Spinal cord (tissue), 10 donors: ENCODE measurements around the gene ZNF414. TPM values are rescaled to one million over a fixed set of nuclear protein-coding genes. Genes with fewer than 3 reads are reported as not detected.
A peak's percentile ranks its signal among the peaks of the same experiment; 100 is the strongest.
"Not testable (repeated sequence)": the region's sequence is repeated elsewhere in the genome, so short reads cannot be mapped to it uniquely, and the experiment has no call there.

Experiments
- DNase-seq, 6 donors: peaks; one replicate each; pipeline versions ENCODE4 v3.0.0 to v3.0.0-alpha.2; 2013 to 2015; ENCODE audit warnings: low spot score in 6 of 6, low read depth in 4 of 6
- H3K27ac ChIP-seq: one replicate; pipeline ENCODE4 v1.5.1; 2013; ENCODE audit warnings: low read depth, low read length, control low read depth
- H3K27me3 ChIP-seq: one replicate; pipeline ENCODE4 v1.6.1; 2013; ENCODE audit warnings: low read length; ENCODE audit not compliant: control insufficient read depth, insufficient read depth
- H3K36me3 ChIP-seq: one replicate; pipeline ENCODE4 v1.6.1; 2013; ENCODE audit warnings: low read length; ENCODE audit not compliant: control insufficient read depth, insufficient read depth
- H3K4me1 ChIP-seq: one replicate; pipeline ENCODE4 v1.6.1; 2013; ENCODE audit warnings: low read length; ENCODE audit not compliant: control insufficient read depth, insufficient read depth
- H3K4me3 ChIP-seq: one replicate; pipeline ENCODE4 v1.5.1; 2013; ENCODE audit warnings: low read depth, low read length, control low read depth
- H3K9me3 ChIP-seq: one replicate; pipeline ENCODE4 v1.6.1; 2013; ENCODE audit warnings: low read length; ENCODE audit not compliant: control insufficient read depth, insufficient read depth
- WGBS: methylation state at CpG from one replicate; pipeline ENCODE4 v1.1.5; 2013; ENCODE audit warnings: missing lambda C conversion rate; ENCODE audit not compliant: insufficient coverage; 5-methylcytosine and 5-hydroxymethylcytosine counted together
- long read RNA-seq, 4 donors: transcript quantifications; one replicate each; lab custom pipeline, GENCODE V29; 2026
- polyA plus RNA-seq, 2 donors: library from polyadenylated mRNA; unstranded; fragments of 120-200 nt; gene quantifications; one replicate each; pipeline ENCODE4 v1.2.1, GENCODE V29; 2013; ENCODE audit not compliant: insufficient read length in 2 of 2
- total RNA-seq, 2 donors: library from RNA; depleted of rRNA in 1 of 2; stranded (reverse); fragments of 120-200 nt in 1 of 2; fragments of >200 nt in 1 of 2; gene quantifications; one replicate each; pipeline versions ENCODE4 v1.2.3 to v1.2.4, GENCODE V29; 2013 to 2014
- donor health status: healthy.

ZNF414 gene, protein sequence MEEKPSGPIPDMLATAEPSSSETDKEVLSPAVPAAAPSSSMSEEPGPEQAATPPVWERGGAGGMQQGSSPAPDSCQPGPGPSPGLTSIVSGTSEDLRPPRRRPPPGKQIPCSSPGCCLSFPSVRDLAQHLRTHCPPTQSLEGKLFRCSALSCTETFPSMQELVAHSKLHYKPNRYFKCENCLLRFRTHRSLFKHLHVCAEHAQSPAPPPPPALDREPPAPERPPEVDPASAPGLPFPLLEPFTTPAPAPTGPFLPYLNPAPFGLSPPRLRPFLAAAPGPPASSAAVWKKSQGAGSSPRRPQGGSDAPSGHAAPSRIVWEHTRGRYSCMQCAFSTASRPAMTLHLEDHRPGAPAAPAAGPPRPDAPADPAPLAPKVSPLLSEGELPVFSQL
- total RNA-seq (1 to 10 TPM; 5.4 to 5.6 TPM), polyA plus RNA-seq (10 to 100 TPM; 36.7 to 51.0 TPM)
- long read RNA-seq, donor 1, partial matches to known transcripts = 0 of 11 reads
- long read RNA-seq, donor 1, other reads (novel, unspliced or antisense) = 0 of 11 reads
- long read RNA-seq, donor 2, partial matches to known transcripts = 6 of 9 reads
- long read RNA-seq, donor 2, other reads (novel, unspliced or antisense) = 0 of 9 reads
- long read RNA-seq, donor 3, partial matches to known transcripts = 0 of 2 reads
- long read RNA-seq, donor 3, other reads (novel, unspliced or antisense) = 0 of 2 reads
- long read RNA-seq, donor 4, transcript ZNF414-202 (8 exons, 2,300 nt) = major isoform, 5 of 5 reads
- long read RNA-seq, donor 4, partial matches to known transcripts = 0 of 5 reads
- long read RNA-seq, donor 4, other reads (novel, unspliced or antisense) = 0 of 5 reads

DNA sequence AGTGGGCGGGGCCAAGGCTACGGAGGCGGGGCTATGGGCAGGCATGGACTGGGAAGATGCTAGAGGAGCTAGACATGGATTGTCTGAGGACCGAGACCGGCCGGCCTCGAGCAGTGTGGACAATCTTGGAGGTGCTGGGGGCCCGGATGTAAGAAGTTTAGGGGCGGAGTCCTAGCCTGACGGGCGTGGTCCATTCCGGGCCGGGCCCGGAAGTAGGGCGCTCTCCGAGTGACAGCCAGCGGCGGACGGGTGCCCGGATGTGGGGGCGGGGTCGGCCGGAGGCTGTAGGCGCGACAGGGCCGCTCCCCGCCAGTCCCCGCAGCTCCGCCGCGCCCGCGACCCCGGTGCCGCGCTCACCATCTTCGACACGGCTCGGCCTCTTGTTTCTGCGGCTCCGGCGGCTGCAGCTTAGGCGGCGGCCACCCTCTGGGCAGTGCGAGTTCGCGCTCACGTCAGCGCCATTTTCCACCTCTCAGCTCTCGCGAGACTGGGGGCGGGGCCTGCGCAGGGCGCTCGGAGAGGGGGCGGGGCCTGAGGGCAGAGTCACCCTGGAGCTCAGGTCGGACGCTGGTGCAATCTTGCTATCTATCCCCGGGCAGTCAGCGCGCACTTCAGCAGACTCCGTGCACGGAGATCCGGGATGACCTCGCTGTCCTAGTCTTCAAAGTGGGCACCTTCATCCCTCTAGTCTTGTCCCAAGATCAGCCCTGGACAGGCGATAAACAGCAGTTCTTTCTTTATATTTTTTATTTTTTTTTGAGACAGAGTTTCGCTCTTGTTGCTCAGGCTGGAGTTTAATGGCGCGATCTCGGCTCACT, at the start of gene ZNF414:
Gene ZNF414, minus strand, starts transcription at position 481 of the 818 bp plus-strand sequence. Its CDS starts 121 bp downstream, at position 360.
- Histone ChIP-seq H3K4me3 (peak within 1 kb of the TSS; percentile 48), H3K27ac (peak within 1 kb of the TSS; percentile 92), H3K27me3 (no peaks in the 10 kb centered on the region), H3K36me3 (peaks cover 35% of the 10 kb centered on the region), H3K9me3 (no peaks in the 10 kb centered on the region), H3K4me1 (peaks cover 26% of the 10 kb centered on the region)
- WGBS = 0% methylated on average over 65 of the region's 70 CpGs
- DNase-seq = peak; percentile 84 to 98 (median 90)

DNA sequence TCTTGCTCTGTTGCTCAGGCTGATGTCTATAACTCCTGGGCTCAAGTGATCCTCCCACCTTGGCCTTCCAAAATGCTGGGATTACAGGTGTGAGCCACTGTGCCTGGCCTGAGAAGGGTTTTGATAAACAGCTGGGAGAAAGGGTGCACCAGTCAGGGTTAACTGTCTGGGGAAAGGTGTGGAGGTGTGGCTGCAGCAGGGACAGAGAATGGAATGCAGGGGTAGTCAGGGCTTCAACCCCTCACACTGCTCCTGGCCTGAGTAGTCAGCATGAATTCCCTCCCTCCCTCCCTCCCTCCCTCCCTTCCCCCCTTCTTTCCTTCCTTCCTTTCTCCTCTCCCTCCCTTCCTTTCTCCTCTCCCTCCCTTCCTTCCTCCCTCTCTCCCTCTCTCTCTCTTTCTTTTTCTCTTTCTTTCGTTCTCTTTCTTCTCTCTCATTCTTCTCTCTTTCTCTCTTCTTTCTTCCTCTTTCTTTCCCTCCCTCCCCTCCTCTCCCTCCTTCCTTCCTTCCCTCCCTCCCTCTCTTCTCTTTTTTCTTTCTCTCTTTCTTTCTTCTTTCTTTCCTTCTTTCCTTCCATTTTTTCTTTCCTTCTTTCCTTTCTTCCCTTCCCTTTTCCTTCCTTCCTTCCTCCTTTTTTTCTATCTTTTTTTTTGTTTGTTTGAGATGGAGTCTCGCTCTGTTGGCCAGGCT, 47.3 kb upstream of the ZNF414 start:
- WGBS = 46% methylated on average over 1 of the region's 2 CpGs
- Histone ChIP-seq H3K4me3 (no peak overlapping the region), H3K27me3 (no peaks in the 10 kb centered on the region), H3K4me1 (no peaks in the 10 kb centered on the region), H3K9me3 (no peaks in the 10 kb centered on the region), H3K36me3 (no peaks in the 10 kb centered on the region), H3K27ac (no peak overlapping the region)
- no peak for DNase-seq

DNA sequence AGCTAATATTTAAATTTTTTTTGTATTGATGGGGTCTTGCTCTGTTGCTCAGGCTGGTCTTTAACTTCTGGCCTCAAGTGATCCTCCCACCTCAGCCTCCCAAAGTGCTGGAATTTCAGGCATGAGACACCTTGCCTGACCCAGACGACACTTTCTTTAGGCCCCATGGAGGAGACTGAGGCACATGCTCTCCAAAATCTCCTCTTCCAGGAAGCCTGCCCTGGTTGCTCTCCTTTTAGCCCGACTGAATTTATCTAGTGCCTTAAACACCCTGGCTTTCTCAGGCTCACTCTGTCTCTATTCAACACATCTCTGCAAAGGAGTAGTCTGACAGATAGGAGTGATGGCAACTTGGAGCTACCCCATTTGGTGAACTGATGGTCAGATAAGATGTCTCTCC, 44.4 kb upstream of the ZNF414 start:
- no peaks in the 10 kb centered on the region for H3K27me3 ChIP-seq
- DNase-seq = no peak
- H3K9me3 ChIP-seq = no peaks in the 10 kb centered on the region
- no peaks in the 10 kb centered on the region for H3K4me1 ChIP-seq
- no peak overlapping the region for H3K27ac ChIP-seq
- H3K36me3 ChIP-seq = peaks cover 3% of the 10 kb centered on the region
- H3K4me3 ChIP-seq = no peak overlapping the region
- 63% methylated on average over 1 of the region's 2 CpGs for WGBS

DNA sequence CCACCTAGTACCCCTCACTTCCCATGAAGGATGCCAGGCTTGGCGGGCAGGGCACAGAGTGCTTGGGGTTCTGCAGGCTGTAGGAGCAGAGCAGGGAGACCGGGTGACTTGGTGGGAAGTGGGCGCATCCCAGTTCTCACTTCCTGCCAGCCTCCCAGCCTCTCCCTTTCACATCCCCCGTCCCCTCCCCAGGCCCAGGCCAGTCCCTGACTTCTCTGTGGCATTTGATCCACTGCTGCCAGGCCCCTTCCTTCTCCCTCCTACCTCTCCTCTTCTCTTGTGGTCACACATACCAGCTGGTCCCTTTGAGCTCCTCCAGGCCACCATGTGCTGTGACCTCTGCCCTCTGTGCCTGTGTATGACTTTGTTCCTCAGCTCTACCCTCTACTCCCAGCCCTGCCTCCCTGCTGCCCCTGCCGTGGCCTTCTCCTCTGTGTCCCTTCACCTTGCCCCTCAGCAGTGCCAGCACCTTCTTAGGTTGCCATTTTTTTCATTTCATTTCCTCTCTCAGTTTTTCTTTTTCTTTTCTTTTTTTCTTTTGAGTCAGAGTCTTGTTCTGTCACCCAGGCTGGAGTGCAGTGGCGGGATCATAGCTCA, 43.8 kb upstream of the ZNF414 start:
- no peaks in the 10 kb centered on the region for H3K27me3 ChIP-seq
- 52% methylated on average over 5 of the region's 6 CpGs for WGBS
- peaks cover 3% of the 10 kb centered on the region for H3K36me3 ChIP-seq
- H3K27ac ChIP-seq = no peak overlapping the region
- DNase-seq = no peak
- H3K4me3 ChIP-seq = no peak overlapping the region
- H3K4me1 ChIP-seq = no peaks in the 10 kb centered on the region
- no peaks in the 10 kb centered on the region for H3K9me3 ChIP-seq

DNA sequence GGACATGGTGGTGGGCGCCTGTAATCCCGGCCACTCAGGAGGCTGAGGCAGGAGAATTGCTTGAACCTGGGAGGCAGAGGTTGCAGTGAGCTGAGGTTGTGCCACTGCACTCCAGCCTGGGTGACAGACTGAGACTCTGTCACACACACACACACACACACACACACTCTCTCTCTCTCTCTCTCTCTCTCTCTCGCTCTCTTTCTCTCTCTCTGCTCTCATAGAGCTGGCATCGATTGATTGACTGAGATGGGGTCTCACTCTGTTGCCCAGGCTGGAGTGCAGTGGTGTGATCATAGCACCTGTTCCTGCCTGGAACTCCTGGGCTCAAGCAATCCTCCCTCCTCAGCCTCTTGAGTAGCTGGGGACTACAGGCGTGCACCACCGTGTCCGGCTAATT, 39.8 kb upstream of the ZNF414 start:
- H3K9me3 ChIP-seq, DNase-seq, H3K27ac ChIP-seq, H3K4me3 ChIP-seq, H3K27me3 ChIP-seq, H3K4me1 ChIP-seq, H3K36me3 ChIP-seq: not testable (repeated sequence)
- WGBS = 96% methylated on average over 4 of the region's 7 CpGs

DNA sequence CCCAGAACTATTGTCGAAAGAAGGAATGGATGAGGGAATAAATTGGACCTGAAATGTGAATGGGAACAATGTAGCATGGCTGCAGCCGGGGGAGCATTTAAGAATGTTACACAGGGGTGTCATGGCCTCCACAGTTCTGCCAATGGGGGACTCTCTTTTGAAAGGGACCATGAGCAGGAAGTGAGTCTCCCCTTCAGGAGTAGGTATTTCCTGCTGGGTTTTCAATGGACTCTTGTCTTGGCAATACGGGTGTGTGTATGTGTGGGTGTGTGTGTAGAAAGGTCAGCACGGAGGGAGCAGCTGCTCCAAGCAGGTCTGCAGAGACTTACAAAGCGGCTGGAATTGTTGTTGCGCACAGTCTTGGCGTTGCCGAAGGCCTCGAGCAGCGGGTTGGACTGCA, 38.8 kb upstream of the ZNF414 start:
- H3K4me1 ChIP-seq = no peaks in the 10 kb centered on the region
- H3K27me3 ChIP-seq = no peaks in the 10 kb centered on the region
- peaks cover 11% of the 10 kb centered on the region for H3K36me3 ChIP-seq
- 53% methylated on average over 10 of the region's 10 CpGs for WGBS
- no peaks in the 10 kb centered on the region for H3K9me3 ChIP-seq
- DNase-seq = peak in 2 of 6 donors; percentile 8 to 73
- no peak overlapping the region for H3K27ac ChIP-seq
- H3K4me3 ChIP-seq = no peak overlapping the region

DNA sequence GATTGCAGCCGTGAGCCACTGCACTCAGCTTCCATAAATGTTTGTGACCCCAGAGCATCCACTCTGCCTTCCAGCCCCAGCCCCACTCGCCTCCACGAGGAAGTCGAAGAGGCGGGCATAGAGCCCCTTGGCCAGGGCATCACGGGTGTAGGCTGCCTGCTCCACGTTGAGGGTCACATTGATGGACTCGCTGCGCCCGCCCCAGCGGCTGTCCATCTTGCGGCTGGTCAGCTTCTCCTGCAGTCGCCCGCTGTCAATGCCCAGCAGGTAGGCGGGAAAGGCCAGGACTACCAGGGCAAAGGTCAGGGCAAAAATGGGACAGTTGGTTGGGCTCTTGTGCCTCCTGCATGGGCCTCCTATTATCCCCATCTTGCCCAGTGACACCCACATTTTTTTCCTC, 36.1 kb upstream of the ZNF414 start:
- Histone ChIP-seq H3K27me3 (no peaks in the 10 kb centered on the region), H3K4me1 (no peaks in the 10 kb centered on the region), H3K27ac (no peak overlapping the region), H3K36me3 (peaks cover 14% of the 10 kb centered on the region), H3K9me3 (no peaks in the 10 kb centered on the region), H3K4me3 (no peak overlapping the region)
- 90% methylated on average over 15 of the region's 15 CpGs for WGBS
- DNase-seq = no peak

DNA sequence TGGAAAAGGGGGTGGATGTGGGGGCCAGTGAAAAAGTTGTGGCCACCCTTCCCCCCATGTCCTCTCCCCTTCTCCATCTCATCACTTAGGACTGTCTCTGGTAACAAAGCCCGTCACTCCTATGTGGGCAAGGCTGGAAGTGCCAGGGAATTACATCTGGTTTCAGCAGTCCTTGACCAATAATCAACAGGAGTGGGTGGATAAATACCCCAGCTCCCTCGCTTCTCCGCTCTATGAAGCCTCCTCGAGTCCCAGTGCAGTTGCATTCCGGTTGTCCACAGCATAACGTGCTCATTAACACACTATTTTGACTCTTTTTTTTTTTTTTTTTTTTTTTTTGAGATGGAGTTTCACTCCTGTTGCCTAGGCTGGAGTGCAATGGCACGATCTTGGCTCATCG, 31.8 kb upstream of the ZNF414 start:
- no peaks in the 10 kb centered on the region for H3K27me3 ChIP-seq
- peaks cover 18% of the 10 kb centered on the region for H3K36me3 ChIP-seq
- no peak for DNase-seq
- H3K4me1 ChIP-seq = no peaks in the 10 kb centered on the region
- no peak overlapping the region for H3K4me3 ChIP-seq
- H3K27ac ChIP-seq = no peak overlapping the region
- 93% methylated on average over 3 of the region's 8 CpGs for WGBS
- no peaks in the 10 kb centered on the region for H3K9me3 ChIP-seq
